PFSK-1 (cell line): ENCODE data around the gene ABL2.

Source experiments
- FOXP2 ChIP-seq: optimal IDR thresholded peaks from 2 replicates; pipeline ENCODE3; 2011; ENCODE audit warnings: borderline replicate concordance, control low read depth, inconsistent platforms; ENCODE audit not compliant: insufficient read depth; ENCODE audit errors: extremely low read length, extremely low read depth
- POLR2AphosphoS5 ChIP-seq: IDR thresholded peaks from 2 replicates; pipeline ENCODE4 v1.6.1; 2012; ENCODE audit warnings: low read depth, mild to moderate bottlenecking, control low read depth, low read length, moderate library complexity
- REST ChIP-seq, 2 experiments: IDR thresholded peaks; 2 replicates each; pipeline versions ENCODE4 v1.6.1 to v1.8.0; 2011 to 2012; ENCODE audit warnings: low read depth in 2 of 2, low read length in 2 of 2, control low read depth in 1 of 2, inconsistent platforms in 1 of 2, mild to moderate bottlenecking in 1 of 2, moderate library complexity in 1 of 2; ENCODE audit not compliant: insufficient read depth in 1 of 2
- SIN3A ChIP-seq: IDR thresholded peaks from 2 replicates; pipeline ENCODE4 v1.6.1; 2012; ENCODE audit warnings: mild to moderate bottlenecking, low read length, moderate library complexity, borderline replicate concordance; ENCODE audit not compliant: insufficient read depth
- TAF1 ChIP-seq: IDR thresholded peaks from 2 replicates; pipeline ENCODE4 v1.6.1; 2012; ENCODE audit warnings: low read length, control low read depth, borderline replicate concordance; ENCODE audit not compliant: insufficient read depth

Gene ABL2

GRCh38 chr1:179184403-179184802 lies 45.1 kb downstream of the ABL2 start:
- no peak for TF ChIP-seq TAF1
- no peak for TF ChIP-seq POLR2AphosphoS5
- no peak for TF ChIP-seq SIN3A
- no peak for TF ChIP-seq FOXP2
- TF ChIP-seq REST (IDR thresholded peaks at IDR 0.05; ENCODE audit: insufficient read depth in 1 of 2, low read depth in 2 of 2, low read length in 2 of 2), result no peak

DNA sequence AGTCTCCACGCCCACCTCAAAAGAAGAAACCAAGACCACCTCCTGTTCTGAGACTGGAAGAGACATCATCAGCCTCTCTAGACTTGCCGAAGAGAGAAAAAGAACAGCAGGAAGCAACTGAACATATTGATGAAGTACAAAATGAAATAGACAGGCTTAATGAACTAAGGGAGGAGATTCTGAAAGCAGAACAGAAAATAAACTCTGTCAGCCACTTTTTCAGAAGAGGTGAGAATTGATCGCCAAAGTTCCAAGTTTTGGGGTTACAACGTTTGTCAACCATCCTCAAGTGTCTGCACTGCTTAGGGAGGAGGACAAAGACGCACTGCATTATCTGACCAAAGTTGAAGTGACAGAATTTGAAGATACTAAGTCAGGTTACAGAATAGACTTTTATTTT lies 45.6 kb downstream of the ABL2 start:
- TF ChIP-seq POLR2AphosphoS5 (no peak), FOXP2 (no peak), REST (IDR thresholded peaks at IDR 0.05; ENCODE audit: insufficient read depth in 1 of 2, low read depth in 2 of 2, low read length in 2 of 2) (no peak), SIN3A (no peak), TAF1 (no peak)

GRCh38 chr1:179178950-179179349 lies 50.5 kb downstream of the ABL2 start:
- TF ChIP-seq FOXP2, result no peak
- TF ChIP-seq SIN3A, result no peak
- no peak for TF ChIP-seq REST (IDR thresholded peaks at IDR 0.05; ENCODE audit: insufficient read depth in 1 of 2, low read depth in 2 of 2, low read length in 2 of 2)
- TF ChIP-seq POLR2AphosphoS5, result no peak
- no peak for TF ChIP-seq TAF1

GRCh38 chr1:179178183-179178582 lies 51.3 kb downstream of the ABL2 start:
- no peak for TF ChIP-seq SIN3A
- TF ChIP-seq POLR2AphosphoS5, result no peak
- TF ChIP-seq TAF1, result no peak
- TF ChIP-seq FOXP2, result no peak
- no peak for TF ChIP-seq REST (IDR thresholded peaks at IDR 0.05; ENCODE audit: insufficient read depth in 1 of 2, low read depth in 2 of 2, low read length in 2 of 2)

GRCh38 chr1:179177615-179178014 lies 51.9 kb downstream of the ABL2 start:
- no peak for TF ChIP-seq SIN3A
- TF ChIP-seq REST (IDR thresholded peaks at IDR 0.05; ENCODE audit: insufficient read depth in 1 of 2, low read depth in 2 of 2, low read length in 2 of 2), result no peak
- no peak for TF ChIP-seq FOXP2
- TF ChIP-seq TAF1, result no peak
- no peak for TF ChIP-seq POLR2AphosphoS5
